SU-DHL-6 (cell line): ENCODE data around the gene GNG11.
A peak's percentile ranks its signal among the peaks of the same experiment; 100 is the strongest.
"Not testable (repeated sequence)": the region's sequence is repeated elsewhere in the genome, so short reads cannot be mapped to it uniquely, and the experiment has no call there.

Experiments
- H2AFZ ChIP-seq: fragments of 200-600 bp; sonication (generic); 2 replicates; pipeline ENCODE4 v1.6.1; 2014; ENCODE audit warnings: low read depth, mild to moderate bottlenecking, moderate library complexity, mixed read lengths, antibody characterized with exemption, low read length; ENCODE audit not compliant: severe bottlenecking
- H3F3A ChIP-seq: fragments of 200-600 bp; shearing (Covaris generic); 2 replicates; pipeline ENCODE4 v1.6.0; 2016; ENCODE audit warnings: antibody characterized with exemption, mild to moderate bottlenecking; ENCODE audit not compliant: insufficient read depth
- H3K27ac ChIP-seq: fragments of 200-600 bp; sonication (generic); 2 replicates; pipeline ENCODE4 v1.5.1; 2016; ENCODE audit warnings: low read depth, mild to moderate bottlenecking, low read length, moderate library complexity, mixed read lengths
- H3K27me3 ChIP-seq: fragments of 200-600 bp; sonication (generic), shearing (Covaris generic); 2 replicates; pipeline ENCODE4 v1.6.0; 2014; ENCODE audit warnings: mild to moderate bottlenecking, low read length
- H3K36me3 ChIP-seq: fragments of 200-600 bp; sonication (generic); 2 replicates; pipeline ENCODE4 v1.6.1; 2014; ENCODE audit warnings: mild to moderate bottlenecking, low read length, mixed read lengths
- H3K4me2 ChIP-seq: fragments of 300-600, 200-600 bp; shearing (Covaris generic), sonication (generic); 2 replicates; pipeline ENCODE4 v1.6.0; 2014; ENCODE audit warnings: low read length, low read depth, mild to moderate bottlenecking; ENCODE audit not compliant: poor library complexity, severe bottlenecking
- H3K4me3 ChIP-seq: fragments of 200-600 bp; sonication (generic); 2 replicates; pipeline ENCODE4 v1.5.1; 2014; ENCODE audit warnings: antibody characterized with exemption, low read length, mild to moderate bottlenecking, mixed read lengths; ENCODE audit not compliant: insufficient read depth, poor library complexity, severe bottlenecking
- H3K79me2 ChIP-seq: fragments of 200-600 bp; sonication (generic); 2 replicates; pipeline ENCODE4 v1.6.1; 2014; ENCODE audit warnings: mild to moderate bottlenecking, low read length, moderate library complexity; ENCODE audit not compliant: insufficient read depth
- H3K9ac ChIP-seq: fragments of 200-600 bp; sonication (generic); 2 replicates; pipeline ENCODE4 v1.7.0; 2014; ENCODE audit warnings: mild to moderate bottlenecking, low read length
- H3K9me2 ChIP-seq: fragments of 200-600 bp; sonication (generic); replicated peaks from 2 replicates; pipeline ENCODE4 v1.6.1; 2014; ENCODE audit warnings: low read length; ENCODE audit not compliant: insufficient read depth
- H3K9me3 ChIP-seq: fragments of 200-600 bp; sonication (generic); 2 replicates; pipeline ENCODE4 v1.6.1; 2014; ENCODE audit warnings: low read length, mixed read lengths; ENCODE audit not compliant: insufficient read depth
- H4K20me1 ChIP-seq: fragments of 200-600 bp; sonication (generic); 2 replicates; pipeline ENCODE4 v1.6.1; 2014; ENCODE audit warnings: low read depth, mild to moderate bottlenecking, antibody characterized with exemption, low read length, moderate library complexity, mixed read lengths
- CTCF ChIP-seq: fragments of 200-600 bp; sonication (generic); IDR thresholded peaks from one replicate; pipeline ENCODE4 v1.5.1; 2017; ENCODE audit warnings: antibody characterized with exemption, mild to moderate bottlenecking, low read length, moderate library complexity; ENCODE audit not compliant: insufficient read depth, poor library complexity, severe bottlenecking
- EZH2phosphoT487 ChIP-seq: fragments of 200-600 bp; sonication (generic), shearing (Covaris generic); conservative IDR thresholded peaks from 2 replicates; pipeline ENCODE4 v1.6.1; 2018; ENCODE audit warnings: mild to moderate bottlenecking, antibody characterized with exemption, low read length, moderate library complexity, mixed read lengths

The GNG11 gene

DNA sequence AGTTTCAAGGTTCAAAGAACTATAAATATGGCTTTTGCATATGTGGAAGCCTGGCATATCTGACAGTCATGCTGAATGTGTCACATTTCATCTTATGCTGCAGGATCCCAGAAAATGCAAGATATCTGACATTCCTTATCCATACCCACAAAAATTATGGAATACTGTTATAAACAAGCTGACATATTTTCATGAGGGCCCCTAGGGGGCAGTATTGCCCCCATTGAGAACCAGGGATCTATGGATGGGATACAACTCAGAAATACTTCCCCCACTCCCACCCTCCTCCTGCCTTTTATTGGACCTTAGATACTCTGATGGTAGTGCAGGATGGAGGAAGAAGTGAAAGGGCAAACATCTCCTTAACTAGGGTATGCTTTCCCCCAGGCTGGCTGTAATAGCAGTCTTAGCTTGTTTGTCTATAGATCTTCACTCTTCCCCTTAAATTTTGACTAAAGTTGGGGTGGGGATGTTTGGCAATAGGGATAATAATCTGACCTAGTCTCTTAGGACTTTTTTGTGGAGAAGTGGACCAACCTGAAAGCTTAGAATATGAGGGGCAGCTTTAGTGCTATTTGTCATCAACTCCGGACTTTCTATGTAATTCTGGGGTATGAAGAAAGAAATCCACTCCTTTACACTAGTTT lies 18.6 kb upstream of the GNG11 start:
- no peak overlapping the region for H3K9ac ChIP-seq
- no peak for TF ChIP-seq EZH2phosphoT487
- peak; percentile 99 for TF ChIP-seq CTCF
- no peaks in the 10 kb centered on the region for H3K9me3 ChIP-seq
- H3K4me2 ChIP-seq = no peak overlapping the region
- H2AFZ ChIP-seq = no peak overlapping the region
- no peaks in the 10 kb centered on the region for H3K79me2 ChIP-seq
- H3K27me3 ChIP-seq = no peaks in the 10 kb centered on the region
- H3K27ac ChIP-seq = no peak overlapping the region
- H3F3A ChIP-seq = no peaks in the 10 kb centered on the region
- no peak overlapping the region for H3K4me3 ChIP-seq
- H4K20me1 ChIP-seq = no peaks in the 10 kb centered on the region
- no peaks in the 10 kb centered on the region for H3K36me3 ChIP-seq
- H3K9me2 ChIP-seq = no peaks in the 10 kb centered on the region

DNA sequence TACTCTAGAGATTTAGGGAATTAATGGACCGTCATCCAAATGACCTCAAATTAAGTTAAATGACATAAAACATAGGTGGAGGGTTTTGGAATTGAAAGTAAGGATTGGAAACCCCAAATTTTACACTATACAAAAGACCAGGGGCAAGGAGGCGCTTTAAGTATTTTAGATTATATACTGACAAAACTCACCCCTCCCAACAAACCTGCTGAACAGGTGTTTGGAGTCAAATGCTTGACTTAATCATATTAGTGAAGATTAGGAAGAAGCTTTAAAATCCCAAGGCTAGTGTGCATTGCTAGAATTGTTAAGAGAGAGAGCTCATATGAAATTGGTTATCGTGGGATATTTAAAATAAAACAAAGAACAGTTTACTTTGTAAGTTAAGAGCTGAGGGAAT lies 15.3 kb upstream of the GNG11 start, which contains the start of gene GNGT1:
GNGT1 (plus strand) TSS at position 301 of the 400 bp plus-strand sequence. CDS start 180 bp downstream, outside the sequence.
- Histone ChIP-seq H2AFZ (no peak within 1 kb of the TSS), H3K79me2 (no peaks in the 10 kb centered on the region), H3K27ac (no peak within 1 kb of the TSS), H3K27me3 (no peaks in the 10 kb centered on the region), H3K4me3 (no peak within 1 kb of the TSS), H3K9ac (no peak within 1 kb of the TSS), H3K9me3 (no peaks in the 10 kb centered on the region), H3K4me2 (no peak within 1 kb of the TSS), H3K9me2 (no peaks in the 10 kb centered on the region), H3F3A (no peaks in the 10 kb centered on the region), H4K20me1 (no peaks in the 10 kb centered on the region), H3K36me3 (no peaks in the 10 kb centered on the region)
- no peak for TF ChIP-seq EZH2phosphoT487
- no peak for TF ChIP-seq CTCF

GRCh38 chr7:93910076-93910994 lies 11.2 kb upstream of the GNG11 start:
- Histone ChIP-seq H3K9me2 (no peaks in the 10 kb centered on the region), H3K9ac (no peak overlapping the region), H3K36me3 (no peaks in the 10 kb centered on the region), H3K79me2 (no peaks in the 10 kb centered on the region), H2AFZ (no peak overlapping the region), H3K27ac (no peak overlapping the region), H3K4me2 (no peak overlapping the region), H3K9me3 (no peaks in the 10 kb centered on the region), H4K20me1 (no peaks in the 10 kb centered on the region), H3F3A (no peaks in the 10 kb centered on the region), H3K4me3 (no peak overlapping the region), H3K27me3 (no peaks in the 10 kb centered on the region)
- TF ChIP-seq CTCF = no peak
- TF ChIP-seq EZH2phosphoT487 = no peak

GRCh38 chr7:93911242-93911641 lies 10.3 kb upstream of the GNG11 start:
- not testable (repeated sequence) for H2AFZ ChIP-seq, H3K27me3 ChIP-seq, H3K9me2 ChIP-seq, H3K27ac ChIP-seq, H3K36me3 ChIP-seq, H3K4me2 ChIP-seq, H4K20me1 ChIP-seq, H3K9ac ChIP-seq, H3K79me2 ChIP-seq, H3F3A ChIP-seq, H3K9me3 ChIP-seq, H3K4me3 ChIP-seq

DNA sequence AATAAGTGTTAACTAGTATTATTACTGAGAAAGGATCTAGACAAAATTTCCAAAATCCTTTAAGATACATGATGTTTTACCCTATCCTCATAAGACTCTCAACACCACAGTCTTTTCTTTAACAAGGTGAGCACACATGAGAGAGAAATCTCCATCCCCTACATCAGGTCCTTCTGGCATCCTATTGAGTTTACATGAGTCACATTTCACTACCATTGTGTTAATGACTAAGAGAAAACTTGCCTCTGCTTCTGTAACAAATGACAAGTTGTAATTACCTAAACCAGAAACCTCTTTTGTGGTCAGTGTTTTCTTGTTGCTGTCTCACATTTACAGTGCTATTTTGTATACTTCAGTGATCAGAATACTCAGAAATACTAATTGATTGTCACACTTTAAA lies 9.9 kb upstream of the GNG11 start:
- not testable (repeated sequence) for H2AFZ ChIP-seq, H4K20me1 ChIP-seq, H3K9me3 ChIP-seq, H3K9me2 ChIP-seq, H3F3A ChIP-seq, H3K36me3 ChIP-seq, H3K4me2 ChIP-seq, H3K27me3 ChIP-seq, H3K9ac ChIP-seq, H3K4me3 ChIP-seq, H3K27ac ChIP-seq, H3K79me2 ChIP-seq
